ENCODE measurements around the gene FBLN1. TPM values are rescaled to one million over a fixed set of nuclear protein-coding genes. Genes with fewer than 3 reads are reported as not detected.

The FBLN1 gene
- total RNA-seq, 2 donors from 2014 or later, result 226 to 305 TPM

DNA sequence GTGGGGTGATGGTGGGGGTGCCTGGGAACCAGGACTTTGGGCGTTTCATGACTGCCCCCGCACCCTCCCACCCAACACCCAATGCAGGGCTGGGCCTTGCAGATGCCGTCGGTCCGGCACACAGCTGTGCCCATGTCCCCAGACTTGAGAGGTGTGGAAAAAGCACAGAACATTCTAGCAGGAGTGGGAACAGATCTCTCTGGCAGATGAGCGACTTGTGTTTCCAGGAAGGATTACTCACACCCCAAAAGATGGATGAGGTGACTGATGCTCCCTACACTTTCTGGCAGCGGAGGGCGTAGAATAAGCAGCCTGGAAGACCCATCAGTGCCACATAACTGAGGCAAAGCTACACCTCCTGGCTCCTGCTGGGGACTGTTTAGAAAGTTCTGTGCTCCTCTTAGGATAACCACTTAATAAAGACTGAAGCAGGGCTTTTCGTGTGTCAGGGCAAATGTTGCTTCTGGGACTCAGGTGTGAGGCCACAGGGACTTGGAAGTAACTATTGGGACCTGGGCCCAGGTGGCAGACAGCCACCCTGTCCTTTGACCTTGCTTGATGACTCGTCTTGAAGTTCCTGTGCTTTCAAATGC lies 24.2 kb downstream of the FBLN1 start:
- WGBS, 2 experiments (ENCODE audit: insufficient coverage in 1 of 2, insufficient read length in 1 of 2), result 90 to 98% methylated on average over 10 of the region's 10 CpGs
- Mint-ChIP-seq H3K4me1 (no peaks in the 10 kb centered on the region), H3K4me3 (no peak overlapping the region), H3K27ac (no peak overlapping the region), H3K27me3 (ENCODE audit: insufficient read depth) (no peaks in the 10 kb centered on the region), H3K9me3 (no peaks in the 10 kb centered on the region), H3K36me3 (ENCODE audit: low read depth) (peaks cover 57% of the 10 kb centered on the region)
- H3K9ac ChIP-seq (ENCODE audit: extremely low read depth, low read length, poor library complexity, severe bottlenecking), result no peak overlapping the region
- no peaks in the 10 kb centered on the region for H3K4me1 ChIP-seq (ENCODE audit: control insufficient read depth, insufficient read depth, low read length)
- H3K27ac ChIP-seq (ENCODE audit: low read depth, low read length), result no peak overlapping the region
- H3K27me3 ChIP-seq (ENCODE audit: control insufficient read depth, insufficient read depth, low read length, poor library complexity, severe bottlenecking), result no peaks in the 10 kb centered on the region
- H3K4me3 ChIP-seq (ENCODE audit: low read length), result no peak overlapping the region
- peaks cover 89% of the 10 kb centered on the region for H3K36me3 ChIP-seq (ENCODE audit: control insufficient read depth, insufficient read depth, low read length)
- TF ChIP-seq, protein P1, sequence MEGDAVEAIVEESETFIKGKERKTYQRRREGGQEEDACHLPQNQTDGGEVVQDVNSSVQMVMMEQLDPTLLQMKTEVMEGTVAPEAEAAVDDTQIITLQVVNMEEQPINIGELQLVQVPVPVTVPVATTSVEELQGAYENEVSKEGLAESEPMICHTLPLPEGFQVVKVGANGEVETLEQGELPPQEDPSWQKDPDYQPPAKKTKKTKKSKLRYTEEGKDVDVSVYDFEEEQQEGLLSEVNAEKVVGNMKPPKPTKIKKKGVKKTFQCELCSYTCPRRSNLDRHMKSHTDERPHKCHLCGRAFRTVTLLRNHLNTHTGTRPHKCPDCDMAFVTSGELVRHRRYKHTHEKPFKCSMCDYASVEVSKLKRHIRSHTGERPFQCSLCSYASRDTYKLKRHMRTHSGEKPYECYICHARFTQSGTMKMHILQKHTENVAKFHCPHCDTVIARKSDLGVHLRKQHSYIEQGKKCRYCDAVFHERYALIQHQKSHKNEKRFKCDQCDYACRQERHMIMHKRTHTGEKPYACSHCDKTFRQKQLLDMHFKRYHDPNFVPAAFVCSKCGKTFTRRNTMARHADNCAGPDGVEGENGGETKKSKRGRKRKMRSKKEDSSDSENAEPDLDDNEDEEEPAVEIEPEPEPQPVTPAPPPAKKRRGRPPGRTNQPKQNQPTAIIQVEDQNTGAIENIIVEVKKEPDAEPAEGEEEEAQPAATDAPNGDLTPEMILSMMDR (conservative IDR thresholded peaks at IDR 0.05), result no peak
- no peak for DNase-seq
- no peaks in the 10 kb centered on the region for H3K9me3 ChIP-seq (ENCODE audit: control insufficient read depth, low read length)

DNA sequence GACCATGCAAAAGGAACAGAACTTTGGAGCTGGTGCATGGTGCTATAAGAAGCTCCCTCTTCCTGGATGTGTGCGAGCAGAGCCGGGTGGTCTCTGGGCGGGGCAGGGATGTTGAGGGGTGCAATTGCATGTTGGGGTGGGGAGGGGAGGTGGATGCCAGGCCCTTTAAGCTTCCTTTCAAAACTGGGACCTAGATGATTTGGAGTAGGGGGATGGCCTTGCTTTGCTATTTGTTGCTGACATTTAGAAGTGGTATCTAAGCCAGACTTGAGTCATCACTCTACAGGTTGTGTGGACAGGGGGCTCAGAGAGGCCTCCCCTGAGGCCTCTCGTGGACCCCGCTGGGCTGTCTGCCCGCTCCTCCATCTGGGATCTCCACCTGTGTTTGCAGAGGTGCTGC lies 24.8 kb downstream of the FBLN1 start:
- Mint-ChIP-seq H3K4me1 (no peaks in the 10 kb centered on the region), H3K9me3 (no peaks in the 10 kb centered on the region), H3K36me3 (ENCODE audit: low read depth) (peaks cover 58% of the 10 kb centered on the region), H3K4me3 (no peak overlapping the region), H3K27me3 (ENCODE audit: insufficient read depth) (no peaks in the 10 kb centered on the region), H3K27ac (no peak overlapping the region)
- Histone ChIP-seq H3K36me3 (ENCODE audit: control insufficient read depth, insufficient read depth, low read length) (peaks cover 91% of the 10 kb centered on the region), H3K9ac (ENCODE audit: extremely low read depth, low read length, poor library complexity, severe bottlenecking) (no peak overlapping the region), H3K9me3 (ENCODE audit: control insufficient read depth, low read length) (no peaks in the 10 kb centered on the region), H3K4me1 (ENCODE audit: control insufficient read depth, insufficient read depth, low read length) (no peaks in the 10 kb centered on the region), H3K27ac (ENCODE audit: low read depth, low read length) (no peak overlapping the region), H3K27me3 (ENCODE audit: control insufficient read depth, insufficient read depth, low read length, poor library complexity, severe bottlenecking) (no peaks in the 10 kb centered on the region), H3K4me3 (ENCODE audit: low read length) (no peak overlapping the region)
- no peak for DNase-seq
- TF ChIP-seq, protein P1 (conservative IDR thresholded peaks at IDR 0.05), result no peak
- 98 to 100% methylated on average over 3 to 6 of the region's 6 CpGs for WGBS, 2 experiments (ENCODE audit: insufficient coverage in 1 of 2, insufficient read length in 1 of 2)

DNA sequence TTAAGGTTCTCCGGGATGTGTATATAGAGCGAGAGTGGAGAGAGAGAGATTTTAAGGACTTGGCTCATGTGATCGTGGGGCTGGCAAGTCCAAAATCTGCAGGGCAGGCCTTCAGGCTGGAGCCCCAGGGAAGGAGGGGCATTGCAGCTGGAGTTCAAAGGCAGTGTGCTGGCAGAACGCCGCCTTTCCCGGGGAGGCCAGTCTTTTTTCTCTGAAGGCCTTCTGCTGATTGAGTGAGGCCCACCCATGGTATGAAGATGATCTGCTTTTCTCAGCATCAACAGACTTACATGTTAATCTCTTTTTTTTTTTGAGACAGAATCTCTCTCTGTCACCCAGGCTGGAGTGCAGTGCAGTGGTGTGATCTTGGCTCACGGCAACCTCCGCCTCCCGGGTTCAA lies 25.4 kb downstream of the FBLN1 start:
- Mint-ChIP-seq H3K9me3 (no peaks in the 10 kb centered on the region), H3K4me3 (no peak overlapping the region), H3K27ac (no peak overlapping the region), H3K27me3 (ENCODE audit: insufficient read depth) (no peaks in the 10 kb centered on the region), H3K4me1 (no peaks in the 10 kb centered on the region), H3K36me3 (ENCODE audit: low read depth) (peaks cover 55% of the 10 kb centered on the region)
- WGBS, 2 experiments (ENCODE audit: insufficient coverage in 1 of 2, insufficient read length in 1 of 2), result 95 to 98% methylated on average over 7 to 9 of the region's 9 CpGs
- Histone ChIP-seq H3K4me1 (ENCODE audit: control insufficient read depth, insufficient read depth, low read length) (no peaks in the 10 kb centered on the region), H3K4me3 (ENCODE audit: low read length) (no peak overlapping the region), H3K9ac (ENCODE audit: extremely low read depth, low read length, poor library complexity, severe bottlenecking) (no peak overlapping the region), H3K27ac (ENCODE audit: low read depth, low read length) (no peak overlapping the region), H3K9me3 (ENCODE audit: control insufficient read depth, low read length) (no peaks in the 10 kb centered on the region), H3K27me3 (ENCODE audit: control insufficient read depth, insufficient read depth, low read length, poor library complexity, severe bottlenecking) (no peaks in the 10 kb centered on the region), H3K36me3 (ENCODE audit: control insufficient read depth, insufficient read depth, low read length) (peaks cover 87% of the 10 kb centered on the region)
- TF ChIP-seq, protein P1 (conservative IDR thresholded peaks at IDR 0.05), result no peak
- DNase-seq, result no peak

Measured in endodermal cell (in vitro differentiated cells).